HG02588 (cell line): Measurements from ENCODE around the gene WDR19.
"Not testable (repeated sequence)": the region's sequence is repeated elsewhere in the genome, so short reads cannot be mapped to it uniquely, and the experiment has no call there.

Experiments used
- ATAC-seq: cut with Tn5 transposase; IDR thresholded peaks from one replicate; pipeline ENCODE4 v1.9.1; 2021; ENCODE audit warnings: mild to moderate bottlenecking, moderate library complexity; ENCODE audit not compliant: unreplicated experiment

WDR19 gene

DNA sequence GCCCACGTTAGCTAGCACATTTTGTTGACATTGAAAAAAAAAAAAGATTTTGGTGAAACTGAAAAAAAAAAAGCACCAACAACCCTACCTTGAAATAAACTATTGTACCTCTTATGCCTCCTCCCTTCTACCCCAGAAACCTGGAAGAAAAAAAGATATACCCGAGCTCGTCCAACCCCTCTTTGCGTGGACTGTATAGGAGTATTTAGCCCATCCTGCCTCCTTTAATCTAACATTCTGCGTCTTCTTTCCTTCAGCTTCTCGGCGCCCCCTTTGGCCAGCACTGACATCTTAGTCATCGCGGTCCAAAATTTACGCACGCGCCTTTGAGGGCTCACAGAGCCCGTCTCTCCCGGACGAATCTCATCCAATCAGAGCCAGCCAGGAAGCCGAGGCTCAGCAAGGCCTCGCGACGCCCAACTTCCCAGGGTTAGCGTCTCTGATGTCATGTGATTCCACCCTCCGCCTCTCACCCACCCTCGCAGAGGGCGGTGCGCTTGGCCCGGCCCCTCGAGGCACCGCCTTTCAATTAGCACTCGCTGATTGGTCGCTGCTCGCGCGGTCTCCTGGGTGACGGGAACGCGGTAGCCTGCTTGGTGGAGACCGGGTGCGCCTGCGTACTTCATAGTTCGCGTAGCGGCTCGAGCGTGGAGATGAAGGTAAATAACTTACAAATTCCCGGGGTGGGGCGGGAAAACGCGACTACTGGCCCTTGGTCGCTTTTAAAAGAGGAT, at the start of gene WDR19:
Gene WDR19 (plus strand): TSS at position 625 of the 734 bp plus-strand sequence. CDS start 29 bp downstream, at position 654.
- ATAC-seq: peak; percentile 99

DNA sequence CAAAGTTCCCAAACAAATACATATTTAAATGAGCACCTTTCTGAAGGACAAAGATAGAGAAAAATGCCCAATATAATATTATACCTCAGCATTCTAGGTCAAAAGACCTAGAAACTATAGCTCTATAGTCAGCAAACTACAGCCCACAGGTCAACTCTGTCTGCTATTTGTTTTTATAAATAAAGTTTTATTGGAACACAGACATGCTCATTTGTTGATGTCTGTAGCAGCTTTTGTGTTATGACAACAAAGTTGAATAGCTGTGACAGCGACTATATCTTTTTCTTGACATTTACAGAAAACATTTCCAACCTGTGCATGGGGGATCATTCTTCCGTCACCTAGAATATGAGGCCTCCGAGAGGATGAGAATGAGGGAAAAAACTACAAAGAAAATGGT, 48.7 kb upstream of the WDR19 start:
- ATAC-seq: no peak

DNA sequence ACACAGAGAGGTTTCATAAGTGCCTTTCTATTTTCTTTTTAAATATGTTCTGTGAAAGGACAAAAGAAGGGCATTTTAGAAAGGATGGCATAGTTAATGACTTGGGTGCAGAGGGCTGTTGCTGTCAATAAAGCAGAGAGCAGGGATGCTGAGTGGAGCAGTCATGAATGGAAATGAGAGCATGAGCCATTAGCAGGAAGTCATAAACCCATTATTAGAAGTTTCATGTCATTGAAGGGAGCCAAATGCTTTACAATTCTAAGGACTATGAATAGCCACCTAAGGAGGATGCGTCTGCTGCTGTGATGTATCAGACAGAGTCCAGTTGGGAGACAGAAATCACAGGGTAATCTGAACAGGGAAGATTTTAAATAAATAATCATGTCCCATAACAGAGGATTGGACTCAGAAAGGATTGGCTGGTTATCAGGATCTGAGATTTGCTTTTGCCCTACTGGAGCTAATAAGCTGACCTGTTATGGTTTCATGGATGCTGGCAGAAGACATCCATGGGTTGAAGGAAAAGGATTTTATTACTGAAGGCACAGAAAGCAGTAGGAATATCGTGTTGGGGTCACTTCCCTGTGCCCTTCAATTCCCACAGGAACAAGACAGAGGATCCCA, 47.5 kb upstream of the WDR19 start:
- no peak for ATAC-seq

DNA sequence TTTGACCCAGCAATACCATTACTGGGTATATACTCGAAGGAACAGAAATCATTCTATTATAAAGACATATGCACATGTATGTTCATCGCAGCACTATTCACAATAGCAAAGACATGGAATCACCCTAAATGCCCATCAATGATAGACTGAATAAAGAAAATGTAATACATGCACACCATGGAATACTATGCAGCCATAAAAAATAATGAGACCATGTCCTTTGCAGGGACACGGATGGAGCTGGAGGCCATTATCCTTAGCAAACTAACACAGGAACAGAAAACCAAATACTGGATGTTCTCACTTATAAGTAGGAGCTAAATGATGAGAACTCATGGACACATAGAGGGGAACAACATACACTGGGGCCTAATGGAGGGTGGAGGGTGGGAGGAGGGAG, 44.1 kb upstream of the WDR19 start:
- ATAC-seq: not testable (repeated sequence)

DNA sequence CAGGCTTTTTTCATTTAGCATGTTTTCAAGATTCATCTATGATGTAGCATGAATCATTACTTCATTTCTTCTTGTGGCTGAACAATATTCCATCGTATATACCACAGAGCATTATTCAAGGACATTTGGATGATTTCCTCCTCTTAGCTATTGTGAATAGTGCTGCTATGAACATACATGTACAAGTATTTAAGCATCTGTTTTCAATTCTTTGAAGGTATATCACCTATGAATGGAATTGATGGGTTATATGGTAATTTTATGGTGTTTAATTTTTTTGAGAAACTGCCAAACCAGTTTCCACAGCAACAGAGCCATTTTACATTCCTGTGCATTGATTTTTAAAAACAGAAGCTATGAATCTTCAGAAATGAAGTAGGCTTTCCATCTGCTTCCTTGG, 36.1 kb upstream of the WDR19 start:
- ATAC-seq: no peak

- no peak for ATAC-seq
These were observed 28.3 kb upstream of the WDR19 start for GRCh38 chr4:39154009-39154408.

- ATAC-seq: no peak
These were observed 24.8 kb upstream of the WDR19 start for GRCh38 chr4:39157520-39157919.

DNA sequence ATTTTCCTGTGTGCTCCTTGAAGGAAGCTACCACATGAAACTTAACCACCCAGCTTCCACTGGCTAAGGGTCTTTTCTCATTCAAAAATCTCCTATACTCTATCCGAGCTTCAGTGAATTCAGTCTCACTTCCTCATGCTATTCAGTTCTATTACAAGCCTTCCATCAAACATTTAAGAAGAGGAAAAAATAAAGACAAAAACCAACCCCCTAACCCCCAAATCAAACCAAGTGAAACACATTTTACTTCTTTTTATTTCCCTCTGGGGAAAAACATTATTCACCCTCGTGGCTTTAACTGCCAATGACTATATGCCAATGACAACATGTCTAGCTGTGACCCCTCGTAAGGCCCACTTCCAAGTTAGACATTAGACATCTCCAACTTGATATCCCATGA, 16.2 kb upstream of the WDR19 start:
- ATAC-seq: no peak

- ATAC-seq: no peak
These were observed 15.7 kb upstream of the WDR19 start for GRCh38 chr4:39166669-39167068.

DNA sequence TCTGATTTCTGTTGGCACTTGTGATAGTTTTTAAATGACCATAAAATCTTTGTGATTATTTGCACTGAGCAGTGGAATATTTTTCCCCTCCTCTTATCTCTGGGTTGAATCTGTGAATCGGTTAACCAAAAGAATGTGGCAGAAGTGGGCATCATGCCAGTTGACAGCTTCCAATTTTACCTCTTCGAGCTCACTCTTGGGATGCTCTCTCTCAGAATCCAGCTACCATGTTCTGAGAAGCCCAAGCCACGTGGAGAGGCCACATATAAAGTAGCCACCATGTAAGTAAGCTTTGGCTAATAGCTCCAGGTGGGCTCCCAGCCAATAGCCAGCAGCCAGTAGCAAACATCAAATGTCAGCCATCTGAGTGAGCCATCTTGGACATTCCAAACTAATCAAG, 12.9 kb upstream of the WDR19 start:
- no peak for ATAC-seq

- no peak for ATAC-seq
These were observed 12.0 kb upstream of the WDR19 start for GRCh38 chr4:39170301-39170700.

- no peak for ATAC-seq
These were observed 3.6 kb upstream of the WDR19 start for GRCh38 chr4:39178706-39179105.

- ATAC-seq: no peak
These were observed 2.6 kb upstream of the WDR19 start for GRCh38 chr4:39179681-39180080.

- not testable (repeated sequence) for ATAC-seq
These were observed 1.7 kb upstream of the WDR19 start for GRCh38 chr4:39180629-39181028.

GRCh38 chr4:39181520-39181904, 817 bp upstream of the WDR19 start:
- ATAC-seq: no peak

DNA sequence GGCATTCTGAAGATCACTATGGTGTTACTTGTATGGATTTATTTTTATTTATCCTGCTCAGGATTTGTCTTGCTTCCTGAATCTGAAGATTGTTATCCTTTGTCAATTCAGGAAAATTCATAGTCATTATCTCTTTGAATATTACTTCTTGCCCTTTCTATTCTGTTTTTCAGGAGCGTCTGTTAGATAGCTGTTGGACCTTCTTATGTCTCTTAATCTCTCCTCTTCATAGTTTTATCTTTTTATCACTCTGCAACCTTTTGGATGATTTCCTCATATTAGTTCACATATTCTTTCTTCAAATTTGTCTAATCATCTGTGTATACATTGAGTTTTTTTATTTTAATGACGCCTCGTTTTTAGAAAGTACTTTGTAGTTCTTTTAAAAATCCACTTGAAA, 19.6 kb downstream of the WDR19 start:
- no peak for ATAC-seq

- ATAC-seq: no peak
These were observed 22.2 kb downstream of the WDR19 start for GRCh38 chr4:39204543-39204942.

DNA sequence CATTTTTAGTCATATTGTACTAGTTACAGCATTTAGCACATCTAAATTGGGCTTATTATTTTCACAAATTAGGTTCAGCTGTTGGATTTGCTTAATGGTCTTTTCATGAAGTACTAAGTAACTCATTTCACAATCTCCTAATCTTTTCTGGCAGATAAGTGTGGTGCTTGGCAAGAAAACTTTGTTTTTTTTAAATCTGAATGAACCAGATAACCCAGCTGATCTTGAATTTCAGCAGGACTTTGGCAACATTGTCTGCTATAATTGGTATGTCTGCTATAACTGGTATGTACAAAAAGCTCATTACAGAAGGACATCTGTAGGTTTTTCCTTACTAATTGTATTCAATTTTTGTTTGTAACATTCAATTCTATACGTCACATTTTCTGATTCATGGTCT, 22.7 kb downstream of the WDR19 start:
- ATAC-seq: no peak

DNA sequence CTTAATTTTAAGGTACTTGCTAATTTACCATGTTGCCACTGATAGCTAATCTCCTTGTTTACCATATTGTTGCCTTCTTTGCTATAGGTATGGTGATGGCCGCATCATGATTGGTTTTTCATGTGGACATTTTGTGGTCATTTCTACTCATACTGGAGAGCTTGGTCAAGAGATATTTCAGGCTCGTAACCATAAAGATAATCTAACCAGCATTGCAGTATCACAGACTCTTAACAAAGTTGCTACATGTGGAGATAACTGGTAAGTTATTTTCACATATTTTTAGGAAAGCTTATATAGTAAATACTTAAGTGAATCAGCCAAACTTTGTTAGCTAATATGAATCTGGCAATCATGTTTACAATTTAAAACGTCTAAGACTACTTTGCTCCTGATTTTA, 23.1 kb downstream of the WDR19 start:
- no peak for ATAC-seq

GRCh38 chr4:39227906-39228305, 45.6 kb downstream of the WDR19 start:
- ATAC-seq: no peak

GRCh38 chr4:39228377-39228776, 46.0 kb downstream of the WDR19 start:
- ATAC-seq: no peak

GRCh38 chr4:39230462-39230861, 48.1 kb downstream of the WDR19 start:
- ATAC-seq: no peak

- ATAC-seq: no peak
These were observed 49.3 kb downstream of the WDR19 start for GRCh38 chr4:39231660-39232059.
